ENCODE data around the gene CCDC57.

CCDC57 gene

GRCh38 chr17:82058230-82058854, 154.3 kb downstream of the CCDC57 start:
- peak; percentile 20 for DNase-seq

- peak; percentile 23 for DNase-seq
These were observed 155.7 kb downstream of the CCDC57 start for GRCh38 chr17:82056729-82057621.

- DNase-seq, result peak; percentile 20
These were observed 156.5 kb downstream of the CCDC57 start for GRCh38 chr17:82055965-82056728.

GRCh38 chr17:82055023-82055964, 157.3 kb downstream of the CCDC57 start:
- peak; percentile 16 for DNase-seq

- peak; percentile 27 for DNase-seq
These were observed 158.2 kb downstream of the CCDC57 start for GRCh38 chr17:82054351-82055022.

- DNase-seq, result peak; percentile 15
These were observed 158.9 kb downstream of the CCDC57 start for GRCh38 chr17:82053556-82054263.

GRCh38 chr17:82053130-82053529, 159.5 kb downstream of the CCDC57 start:
- DNase-seq, result no peak

- peak; percentile 18 for DNase-seq
These were observed 160.0 kb downstream of the CCDC57 start for GRCh38 chr17:82052638-82053059.

GRCh38 chr17:82051776-82052637, 160.6 kb downstream of the CCDC57 start, which contains the start of the genes GPS1 and RFNG:
Gene GPS1, plus strand, starts transcription at chr17:82051898. Its CDS starts 34 bp downstream, at chr17:82051932.
Gene RFNG, minus strand, starts transcription at chr17:82051811. Its CDS starts 45 bp downstream, at chr17:82051766.
- DNase-seq, result peak; percentile 85

Measured in femur (tissue), 1 donor.